LHCN-M2 (cell line): ENCODE data around the gene KSR2. TPM values are rescaled to one million over a fixed set of nuclear protein-coding genes. Genes with fewer than 3 reads are reported as not detected.
"Not testable (repeated sequence)": the region's sequence is repeated elsewhere in the genome, so short reads cannot be mapped to it uniquely, and the experiment has no call there.

Experiments used
- DNase-seq: peaks from one replicate; pipeline ENCODE4 v3.0.0-alpha.2; 2012; ENCODE audit warnings: low read depth
- total RNA-seq: library from RNA; depleted of rRNA; stranded (reverse); fragments of >200 nt; gene quantifications from 2 replicates; pipeline ENCODE4 v1.2.3, GENCODE V29; 2014

KSR2 gene
- total RNA-seq, 1 experiment from 2014 or later, result under 0.01 TPM

- no peak for DNase-seq
These were observed 207.2 kb downstream of the KSR2 start for GRCh38 chr12:117761528-117762100.

GRCh38 chr12:117760990-117761389 is 207.8 kb downstream of the KSR2 start:
- DNase-seq, result no peak

GRCh38 chr12:117750657-117751056 is 218.1 kb downstream of the KSR2 start:
- DNase-seq, result no peak

DNA sequence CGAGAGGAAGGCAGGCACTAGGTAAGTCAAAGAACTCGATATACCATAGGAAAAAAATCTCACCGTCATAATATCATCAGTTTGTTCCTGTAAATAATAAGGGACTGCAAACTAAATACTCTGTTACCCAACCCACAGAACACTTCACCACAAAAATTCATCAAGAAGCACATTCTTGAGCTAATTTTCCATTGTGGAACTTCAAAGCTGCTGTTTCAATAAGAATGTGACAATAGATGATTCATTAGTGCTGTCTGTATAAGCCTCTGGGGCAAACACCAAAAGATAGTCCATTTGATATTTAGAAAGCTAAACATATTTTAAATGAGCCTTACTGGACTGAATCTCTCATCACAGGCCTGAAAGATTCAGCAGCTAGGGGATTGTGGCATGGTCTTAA is 219.4 kb downstream of the KSR2 start:
- DNase-seq, result no peak

DNA sequence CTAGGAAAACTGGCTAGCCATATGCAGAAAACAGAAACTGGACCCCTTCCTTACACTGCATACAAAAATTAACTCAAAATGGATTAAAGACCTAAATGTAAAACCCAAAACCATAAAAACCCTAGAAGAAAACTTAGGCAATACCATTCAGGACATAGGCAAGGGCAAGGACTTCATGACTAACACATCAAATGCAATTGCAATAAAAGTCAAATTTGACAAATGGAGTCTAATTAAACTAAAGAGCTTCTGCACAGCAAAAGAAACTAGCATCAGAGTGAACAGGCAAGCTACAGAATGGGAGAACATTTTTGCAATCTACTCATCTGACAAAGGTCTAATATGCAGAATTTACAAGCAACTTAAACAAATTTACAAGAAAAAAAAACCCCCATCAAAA is 222.4 kb downstream of the KSR2 start:
- not testable (repeated sequence) for DNase-seq

GRCh38 chr12:117744418-117744817 is 224.4 kb downstream of the KSR2 start:
- DNase-seq, result no peak

DNA sequence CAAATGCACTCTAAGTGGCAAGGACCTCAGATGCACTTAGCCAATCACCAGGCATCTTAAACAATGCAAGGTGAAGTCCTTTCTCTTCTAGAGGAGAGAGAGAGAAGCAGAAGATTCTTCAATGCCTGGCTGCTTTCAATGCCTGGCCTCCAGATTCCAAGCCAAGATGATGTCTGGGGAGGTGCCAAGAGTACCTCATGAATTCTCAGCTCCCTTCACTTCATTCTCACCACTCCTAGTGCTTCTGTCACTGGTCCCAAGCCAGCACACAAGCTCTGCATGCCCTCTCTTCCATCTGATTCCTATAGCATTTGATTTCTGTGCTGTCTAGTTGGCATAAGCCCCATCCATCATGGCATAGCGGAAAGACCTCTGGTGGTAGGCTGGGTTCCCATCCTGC is 225.0 kb downstream of the KSR2 start:
- DNase-seq, result no peak

DNA sequence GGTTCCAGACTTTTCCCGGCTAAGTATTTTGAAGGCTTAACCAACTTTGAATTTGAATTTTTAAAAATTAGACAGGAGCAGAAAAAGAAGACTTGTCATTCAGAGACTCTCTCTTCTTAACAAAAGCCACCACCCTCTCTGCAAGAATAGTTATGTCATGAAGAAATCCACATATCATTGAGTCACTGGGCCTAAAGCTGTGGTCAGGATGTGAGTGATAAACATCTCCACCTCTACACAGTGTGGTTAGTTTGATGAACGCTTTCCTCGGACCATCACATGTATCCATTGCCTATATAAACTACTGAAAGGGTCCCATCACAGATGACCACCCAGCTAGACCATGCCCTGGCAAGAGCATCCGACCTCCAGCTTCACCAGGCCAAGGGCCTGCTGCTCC is 226.1 kb downstream of the KSR2 start:
- DNase-seq, result no peak

GRCh38 chr12:117738233-117738632 is 230.6 kb downstream of the KSR2 start:
- no peak for DNase-seq

DNA sequence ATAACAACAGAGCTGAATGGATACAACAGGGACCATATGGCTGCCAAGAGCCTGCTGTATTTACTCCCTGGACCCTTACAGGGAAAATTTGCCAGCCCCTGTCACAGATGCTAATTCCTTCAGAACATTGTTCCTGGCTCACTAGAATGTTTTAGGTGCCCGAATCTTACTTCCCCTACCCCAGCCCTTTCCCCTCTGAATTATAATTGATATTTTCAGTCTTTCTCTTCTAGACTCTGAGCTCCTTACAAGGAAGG is 235.3 kb downstream of the KSR2 start:
- no peak for DNase-seq

DNA sequence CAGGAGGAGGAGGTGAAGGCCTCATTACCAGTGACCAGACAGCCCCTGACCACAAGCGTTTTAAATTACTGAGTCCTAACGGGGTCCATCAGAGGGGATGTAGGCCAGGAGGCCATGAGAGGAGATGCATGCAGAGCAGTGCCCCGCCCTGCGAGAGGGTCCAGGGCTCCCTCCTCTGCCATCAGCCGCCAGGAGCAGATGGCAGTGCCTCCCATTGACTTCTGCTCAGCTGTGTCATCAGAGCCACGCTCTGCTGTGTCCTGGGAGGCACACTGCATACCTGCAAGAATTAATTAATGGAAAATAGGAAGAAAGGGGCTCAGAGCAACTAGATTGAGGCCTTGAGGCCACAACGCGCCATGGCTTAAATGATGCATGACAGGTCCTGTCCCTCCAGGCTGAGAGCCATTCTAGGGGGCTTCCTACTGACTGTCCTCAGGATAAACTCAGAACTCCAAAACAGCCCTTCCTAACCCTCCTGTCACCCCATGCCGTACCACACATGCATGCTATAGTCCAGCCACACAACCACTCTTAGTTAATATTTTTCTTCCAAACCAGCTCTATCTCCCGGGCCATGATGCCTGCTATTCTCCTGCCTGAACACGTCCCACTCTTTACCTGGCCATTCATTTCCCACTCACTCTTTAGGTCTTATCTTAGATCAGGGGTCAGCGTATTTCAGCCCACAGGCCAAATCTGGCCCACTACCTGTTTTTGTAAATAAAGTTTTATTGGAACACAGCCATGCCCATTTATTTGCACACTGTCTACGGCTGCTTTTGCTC is 235.8 kb downstream of the KSR2 start:
- no peak for DNase-seq

- DNase-seq, result not testable (repeated sequence)
These were observed 237.7 kb downstream of the KSR2 start for GRCh38 chr12:117731131-117731530.

DNA sequence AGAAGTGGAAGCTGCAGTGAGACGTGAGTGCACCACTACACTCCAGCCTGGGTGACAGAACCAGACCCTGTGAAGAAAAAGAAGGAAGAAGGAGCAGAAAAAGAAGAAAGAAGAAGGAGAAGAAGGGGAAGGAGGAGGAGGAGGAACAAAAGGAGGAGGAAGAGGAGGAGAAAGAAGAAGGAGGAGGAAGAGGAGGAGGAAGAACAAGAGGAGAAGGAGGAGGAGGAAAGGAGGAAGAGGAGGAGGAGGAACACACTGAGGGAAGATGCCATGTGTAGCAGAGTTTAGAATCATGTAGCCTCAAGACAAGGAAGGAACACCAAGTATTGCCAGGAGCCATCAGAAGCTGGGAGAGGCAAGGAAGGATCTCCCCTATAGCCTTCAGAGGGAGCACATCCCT is 241.5 kb downstream of the KSR2 start:
- no peak for DNase-seq

DNA sequence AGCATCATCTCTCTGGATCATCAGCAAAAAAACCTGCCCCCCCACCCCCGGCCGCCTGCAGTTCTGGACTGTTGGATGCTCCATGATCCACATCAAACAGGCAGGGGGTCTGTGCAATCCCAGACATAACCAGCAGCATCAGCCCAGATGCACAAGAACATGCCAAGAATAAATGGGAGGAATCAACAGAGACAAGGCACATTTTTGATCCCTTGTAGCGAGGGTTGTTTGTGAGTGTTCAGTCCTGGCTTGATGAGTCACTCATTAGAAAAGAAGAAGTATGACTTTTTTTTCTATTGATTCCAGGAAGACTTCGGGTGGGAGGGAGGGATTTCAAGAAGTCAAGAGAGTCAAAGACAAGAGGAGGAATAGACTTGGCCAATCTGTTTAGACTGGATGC is 244.2 kb downstream of the KSR2 start:
- DNase-seq, result no peak

DNA sequence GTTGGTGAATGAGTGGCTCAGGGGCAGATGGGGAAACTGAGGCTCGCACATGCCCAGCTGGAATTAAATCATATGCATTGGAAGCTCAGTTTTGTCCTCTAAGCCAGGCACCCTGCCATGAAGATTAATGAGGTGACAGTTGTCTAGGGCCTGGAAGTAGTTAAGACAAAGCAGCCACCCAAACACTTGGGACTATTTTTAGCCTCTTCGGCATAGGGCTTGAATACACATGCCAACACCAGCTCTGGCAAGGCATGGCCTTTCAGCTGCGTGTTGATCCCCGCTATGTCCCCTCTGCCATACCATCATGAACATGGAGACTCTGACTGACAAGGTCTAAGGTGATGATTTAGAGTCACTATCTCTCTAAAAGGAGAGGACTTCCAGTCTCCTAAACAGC is 250.2 kb downstream of the KSR2 start:
- DNase-seq, result no peak

DNA sequence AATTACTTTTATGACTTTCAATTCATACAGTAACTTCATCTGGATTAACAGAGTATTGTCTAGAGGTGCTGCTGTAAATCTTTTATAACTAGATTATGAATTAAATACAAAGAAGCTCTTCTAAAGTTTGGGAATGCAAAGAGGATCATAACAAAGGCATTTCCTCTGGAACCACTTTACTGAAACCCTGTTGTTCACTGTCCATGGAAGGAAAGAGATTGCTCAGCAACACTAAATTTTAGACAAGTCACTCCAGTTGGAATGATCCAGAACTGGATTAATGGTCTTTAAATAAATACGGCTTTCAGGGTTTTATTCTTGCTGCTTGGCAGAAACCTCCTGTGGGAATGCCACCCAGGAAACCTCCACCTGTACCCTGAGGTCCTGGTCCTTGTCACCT is 250.6 kb downstream of the KSR2 start:
- no peak for DNase-seq

DNA sequence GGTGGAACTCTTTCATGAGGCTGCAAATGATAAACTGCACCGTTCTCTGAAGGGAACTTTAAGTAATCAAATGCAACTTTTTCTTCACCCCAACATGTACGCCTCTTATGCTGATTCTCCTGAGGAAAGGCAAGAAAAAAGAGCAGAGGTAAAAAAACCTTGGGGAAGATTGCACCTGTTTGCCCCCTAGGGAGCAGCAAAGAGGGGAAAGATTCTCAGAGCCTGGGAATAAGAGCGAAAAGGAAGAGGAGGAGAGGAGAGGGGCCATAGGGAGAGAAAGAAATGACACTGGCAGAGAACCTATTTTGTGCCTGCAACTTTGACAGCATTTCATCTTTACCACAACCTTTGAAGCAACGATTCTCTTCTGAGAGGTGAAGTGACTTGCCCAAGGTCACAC is 254.6 kb downstream of the KSR2 start:
- no peak for DNase-seq

GRCh38 chr12:117710121-117710520 is 258.7 kb downstream of the KSR2 start:
- DNase-seq, result no peak

- no peak for DNase-seq
These were observed 260.9 kb downstream of the KSR2 start for GRCh38 chr12:117707861-117708260.

- no peak for DNase-seq
These were observed 265.2 kb downstream of the KSR2 start for GRCh38 chr12:117703584-117703983.

GRCh38 chr12:117702741-117703140 is 266.0 kb downstream of the KSR2 start:
- DNase-seq, result no peak

DNA sequence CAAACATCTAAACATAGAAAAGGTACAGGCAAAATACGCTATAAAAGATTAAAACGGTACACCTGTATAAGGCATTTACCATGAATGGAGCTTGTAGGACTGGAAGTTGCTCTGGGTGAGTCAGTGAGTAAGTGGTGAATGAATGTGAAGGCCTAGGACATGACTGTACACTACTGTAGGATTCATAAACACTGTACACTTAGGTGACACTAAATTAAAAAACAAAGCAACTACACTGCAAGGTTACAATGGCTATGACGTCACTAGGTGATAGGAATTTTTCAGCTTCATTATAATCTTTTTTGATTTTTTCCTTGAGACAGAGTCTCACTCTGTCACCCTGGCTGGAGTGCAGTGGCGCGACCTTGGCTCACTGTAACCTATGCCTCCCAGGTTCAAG is 269.2 kb downstream of the KSR2 start:
- DNase-seq, result no peak

- no peak for DNase-seq
These were observed 269.7 kb downstream of the KSR2 start for GRCh38 chr12:117699118-117699517.

- no peak for DNase-seq
These were observed 272.8 kb downstream of the KSR2 start for GRCh38 chr12:117695956-117696355.
